HEK293 (cell line): ENCODE measurements around the gene GAMT.

Experiments
- ZBTB17 ChIP-seq: fragments of 450-650 bp; formaldehyde crosslinking; IDR thresholded peaks from 2 replicates; pipeline ENCODE4 v1.5.1; 2016; ENCODE audit warnings: missing biosample characterization, missing genetic modification characterization
- ZBTB7A ChIP-seq: fragments of 450-650 bp; formaldehyde crosslinking; IDR thresholded peaks from 2 replicates; pipeline ENCODE4 v1.5.1; 2016; ENCODE audit warnings: low read depth, missing biosample characterization, missing genetic modification characterization
- ZNF560 ChIP-seq: fragments of 450-650 bp; formaldehyde crosslinking; IDR thresholded peaks from 2 replicates; pipeline ENCODE4 v1.5.1; 2017; ENCODE audit warnings: missing biosample characterization, missing genetic modification characterization, borderline replicate concordance
- ZNF768 ChIP-seq: fragments of 450-650 bp; formaldehyde crosslinking; IDR thresholded peaks from 2 replicates; pipeline ENCODE4 v1.5.1; 2018; ENCODE audit warnings: missing biosample characterization, mild to moderate bottlenecking, missing genetic modification characterization
- ZSCAN23 ChIP-seq: fragments of 450-650 bp; formaldehyde crosslinking; IDR thresholded peaks from 2 replicates; pipeline ENCODE4 v1.5.1; 2016; ENCODE audit warnings: missing biosample characterization, missing genetic modification characterization
- TF ChIP-seq, protein P1 (sequence below): fragments of 450-650 bp; formaldehyde crosslinking; conservative IDR thresholded peaks from 2 replicates; pipeline ENCODE4 v1.5.1; 2016; ENCODE audit warnings: low read depth, missing biosample characterization, missing genetic modification characterization
- TF ChIP-seq, protein P2 (sequence below): fragments of 450-650 bp; formaldehyde crosslinking; IDR thresholded peaks from 2 replicates; pipeline ENCODE4 v1.5.1; 2016; ENCODE audit warnings: missing biosample characterization, missing genetic modification characterization
- TF ChIP-seq, protein P3 (sequence below): fragments of 450-650 bp; formaldehyde crosslinking; IDR thresholded peaks from 2 replicates; pipeline ENCODE4 v1.5.1; 2016; ENCODE audit warnings: missing biosample characterization, missing genetic modification characterization, low read depth
- TF ChIP-seq, protein P4 (sequence below): fragments of 450-650 bp; formaldehyde crosslinking; IDR thresholded peaks from 2 replicates; pipeline ENCODE4 v1.5.1; 2016; ENCODE audit warnings: missing biosample characterization, missing genetic modification characterization
- TF ChIP-seq, protein P5 (sequence below): IDR thresholded peaks from 2 replicates; pipeline ENCODE4 v1.6.1; 2011; ENCODE audit warnings: mild to moderate bottlenecking, low read depth, low read length, borderline replicate concordance
- TF ChIP-seq, protein P6 (sequence below): fragments of 450-650 bp; formaldehyde crosslinking; IDR thresholded peaks from 2 replicates; pipeline ENCODE4 v1.5.1; 2016; ENCODE audit warnings: missing biosample characterization, missing genetic modification characterization
- TF ChIP-seq, protein P7 (sequence below): fragments of 450-650 bp; formaldehyde crosslinking; IDR thresholded peaks from 2 replicates; pipeline ENCODE4 v1.5.1; 2016; ENCODE audit warnings: missing biosample characterization, missing genetic modification characterization

DNA sequence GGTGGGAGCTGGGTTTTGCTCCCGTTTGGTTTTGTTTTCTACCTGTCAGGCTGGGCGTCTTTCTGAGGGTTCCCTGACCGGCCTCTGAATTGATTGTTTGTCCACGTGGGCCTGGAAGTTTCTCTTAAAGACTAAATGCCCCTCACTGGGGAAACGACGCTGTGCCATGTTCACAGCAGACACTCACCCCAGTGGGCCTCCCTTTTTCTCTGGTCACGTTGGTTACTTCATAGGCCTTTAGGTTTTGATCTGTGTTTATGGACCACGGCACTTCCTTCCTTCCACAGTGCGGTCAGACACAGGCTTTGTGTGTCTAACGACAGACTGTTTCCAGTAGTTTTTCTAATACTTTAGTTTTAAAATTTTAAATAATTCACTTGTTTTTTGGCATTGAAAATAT is 37.7 kb downstream of the GAMT start:
- TF ChIP-seq ZBTB7A (tag by site-specific recombination) (no peak), ZNF560 (tag by site-specific recombination) (no peak), ZNF768 (no peak), ZSCAN23 (no peak), ZBTB17 (tag by site-specific recombination) (no peak)
- TF ChIP-seq, protein P1, sequence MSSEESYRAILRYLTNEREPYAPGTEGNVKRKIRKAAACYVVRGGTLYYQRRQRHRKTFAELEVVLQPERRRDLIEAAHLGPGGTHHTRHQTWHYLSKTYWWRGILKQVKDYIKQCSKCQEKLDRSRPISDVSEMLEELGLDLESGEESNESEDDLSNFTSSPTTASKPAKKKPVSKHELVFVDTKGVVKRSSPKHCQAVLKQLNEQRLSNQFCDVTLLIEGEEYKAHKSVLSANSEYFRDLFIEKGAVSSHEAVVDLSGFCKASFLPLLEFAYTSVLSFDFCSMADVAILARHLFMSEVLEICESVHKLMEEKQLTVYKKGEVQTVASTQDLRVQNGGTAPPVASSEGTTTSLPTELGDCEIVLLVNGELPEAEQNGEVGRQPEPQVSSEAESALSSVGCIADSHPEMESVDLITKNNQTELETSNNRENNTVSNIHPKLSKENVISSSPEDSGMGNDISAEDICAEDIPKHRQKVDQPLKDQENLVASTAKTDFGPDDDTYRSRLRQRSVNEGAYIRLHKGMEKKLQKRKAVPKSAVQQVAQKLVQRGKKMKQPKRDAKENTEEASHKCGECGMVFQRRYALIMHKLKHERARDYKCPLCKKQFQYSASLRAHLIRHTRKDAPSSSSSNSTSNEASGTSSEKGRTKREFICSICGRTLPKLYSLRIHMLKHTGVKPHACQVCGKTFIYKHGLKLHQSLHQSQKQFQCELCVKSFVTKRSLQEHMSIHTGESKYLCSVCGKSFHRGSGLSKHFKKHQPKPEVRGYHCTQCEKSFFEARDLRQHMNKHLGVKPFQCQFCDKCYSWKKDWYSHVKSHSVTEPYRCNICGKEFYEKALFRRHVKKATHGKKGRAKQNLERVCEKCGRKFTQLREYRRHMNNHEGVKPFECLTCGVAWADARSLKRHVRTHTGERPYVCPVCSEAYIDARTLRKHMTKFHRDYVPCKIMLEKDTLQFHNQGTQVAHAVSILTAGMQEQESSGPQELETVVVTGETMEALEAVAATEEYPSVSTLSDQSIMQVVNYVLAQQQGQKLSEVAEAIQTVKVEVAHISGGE (tag by site-specific recombination): no peak
- TF ChIP-seq, protein P2, sequence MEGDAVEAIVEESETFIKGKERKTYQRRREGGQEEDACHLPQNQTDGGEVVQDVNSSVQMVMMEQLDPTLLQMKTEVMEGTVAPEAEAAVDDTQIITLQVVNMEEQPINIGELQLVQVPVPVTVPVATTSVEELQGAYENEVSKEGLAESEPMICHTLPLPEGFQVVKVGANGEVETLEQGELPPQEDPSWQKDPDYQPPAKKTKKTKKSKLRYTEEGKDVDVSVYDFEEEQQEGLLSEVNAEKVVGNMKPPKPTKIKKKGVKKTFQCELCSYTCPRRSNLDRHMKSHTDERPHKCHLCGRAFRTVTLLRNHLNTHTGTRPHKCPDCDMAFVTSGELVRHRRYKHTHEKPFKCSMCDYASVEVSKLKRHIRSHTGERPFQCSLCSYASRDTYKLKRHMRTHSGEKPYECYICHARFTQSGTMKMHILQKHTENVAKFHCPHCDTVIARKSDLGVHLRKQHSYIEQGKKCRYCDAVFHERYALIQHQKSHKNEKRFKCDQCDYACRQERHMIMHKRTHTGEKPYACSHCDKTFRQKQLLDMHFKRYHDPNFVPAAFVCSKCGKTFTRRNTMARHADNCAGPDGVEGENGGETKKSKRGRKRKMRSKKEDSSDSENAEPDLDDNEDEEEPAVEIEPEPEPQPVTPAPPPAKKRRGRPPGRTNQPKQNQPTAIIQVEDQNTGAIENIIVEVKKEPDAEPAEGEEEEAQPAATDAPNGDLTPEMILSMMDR: no peak
- TF ChIP-seq, protein P3, sequence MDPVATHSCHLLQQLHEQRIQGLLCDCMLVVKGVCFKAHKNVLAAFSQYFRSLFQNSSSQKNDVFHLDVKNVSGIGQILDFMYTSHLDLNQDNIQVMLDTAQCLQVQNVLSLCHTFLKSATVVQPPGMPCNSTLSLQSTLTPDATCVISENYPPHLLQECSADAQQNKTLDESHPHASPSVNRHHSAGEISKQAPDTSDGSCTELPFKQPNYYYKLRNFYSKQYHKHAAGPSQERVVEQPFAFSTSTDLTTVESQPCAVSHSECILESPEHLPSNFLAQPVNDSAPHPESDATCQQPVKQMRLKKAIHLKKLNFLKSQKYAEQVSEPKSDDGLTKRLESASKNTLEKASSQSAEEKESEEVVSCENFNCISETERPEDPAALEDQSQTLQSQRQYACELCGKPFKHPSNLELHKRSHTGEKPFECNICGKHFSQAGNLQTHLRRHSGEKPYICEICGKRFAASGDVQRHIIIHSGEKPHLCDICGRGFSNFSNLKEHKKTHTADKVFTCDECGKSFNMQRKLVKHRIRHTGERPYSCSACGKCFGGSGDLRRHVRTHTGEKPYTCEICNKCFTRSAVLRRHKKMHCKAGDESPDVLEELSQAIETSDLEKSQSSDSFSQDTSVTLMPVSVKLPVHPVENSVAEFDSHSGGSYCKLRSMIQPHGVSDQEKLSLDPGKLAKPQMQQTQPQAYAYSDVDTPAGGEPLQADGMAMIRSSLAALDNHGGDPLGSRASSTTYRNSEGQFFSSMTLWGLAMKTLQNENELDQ (tag by site-specific recombination): no peak
- TF ChIP-seq, protein P4, sequence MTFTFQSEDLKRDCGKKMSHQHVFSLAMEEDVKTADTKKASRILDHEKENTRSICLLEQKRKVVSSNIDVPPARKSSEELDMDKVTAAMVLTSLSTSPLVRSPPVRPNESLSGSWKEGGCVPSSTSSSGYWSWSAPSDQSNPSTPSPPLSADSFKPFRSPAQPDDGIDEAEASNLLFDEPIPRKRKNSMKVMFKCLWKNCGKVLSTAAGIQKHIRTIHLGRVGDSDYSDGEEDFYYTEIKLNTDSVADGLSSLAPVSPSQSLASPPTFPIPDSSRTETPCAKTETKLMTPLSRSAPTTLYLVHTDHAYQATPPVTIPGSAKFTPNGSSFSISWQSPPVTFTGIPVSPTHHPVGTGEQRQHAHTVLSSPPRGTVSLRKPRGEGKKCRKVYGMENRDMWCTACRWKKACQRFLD (tag by site-specific recombination): no peak
- TF ChIP-seq, protein P5, sequence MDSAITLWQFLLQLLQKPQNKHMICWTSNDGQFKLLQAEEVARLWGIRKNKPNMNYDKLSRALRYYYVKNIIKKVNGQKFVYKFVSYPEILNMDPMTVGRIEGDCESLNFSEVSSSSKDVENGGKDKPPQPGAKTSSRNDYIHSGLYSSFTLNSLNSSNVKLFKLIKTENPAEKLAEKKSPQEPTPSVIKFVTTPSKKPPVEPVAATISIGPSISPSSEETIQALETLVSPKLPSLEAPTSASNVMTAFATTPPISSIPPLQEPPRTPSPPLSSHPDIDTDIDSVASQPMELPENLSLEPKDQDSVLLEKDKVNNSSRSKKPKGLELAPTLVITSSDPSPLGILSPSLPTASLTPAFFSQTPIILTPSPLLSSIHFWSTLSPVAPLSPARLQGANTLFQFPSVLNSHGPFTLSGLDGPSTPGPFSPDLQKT: no peak
- TF ChIP-seq, protein P6, sequence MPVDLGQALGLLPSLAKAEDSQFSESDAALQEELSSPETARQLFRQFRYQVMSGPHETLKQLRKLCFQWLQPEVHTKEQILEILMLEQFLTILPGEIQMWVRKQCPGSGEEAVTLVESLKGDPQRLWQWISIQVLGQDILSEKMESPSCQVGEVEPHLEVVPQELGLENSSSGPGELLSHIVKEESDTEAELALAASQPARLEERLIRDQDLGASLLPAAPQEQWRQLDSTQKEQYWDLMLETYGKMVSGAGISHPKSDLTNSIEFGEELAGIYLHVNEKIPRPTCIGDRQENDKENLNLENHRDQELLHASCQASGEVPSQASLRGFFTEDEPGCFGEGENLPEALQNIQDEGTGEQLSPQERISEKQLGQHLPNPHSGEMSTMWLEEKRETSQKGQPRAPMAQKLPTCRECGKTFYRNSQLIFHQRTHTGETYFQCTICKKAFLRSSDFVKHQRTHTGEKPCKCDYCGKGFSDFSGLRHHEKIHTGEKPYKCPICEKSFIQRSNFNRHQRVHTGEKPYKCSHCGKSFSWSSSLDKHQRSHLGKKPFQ (tag by site-specific recombination): no peak
- TF ChIP-seq, protein P7, sequence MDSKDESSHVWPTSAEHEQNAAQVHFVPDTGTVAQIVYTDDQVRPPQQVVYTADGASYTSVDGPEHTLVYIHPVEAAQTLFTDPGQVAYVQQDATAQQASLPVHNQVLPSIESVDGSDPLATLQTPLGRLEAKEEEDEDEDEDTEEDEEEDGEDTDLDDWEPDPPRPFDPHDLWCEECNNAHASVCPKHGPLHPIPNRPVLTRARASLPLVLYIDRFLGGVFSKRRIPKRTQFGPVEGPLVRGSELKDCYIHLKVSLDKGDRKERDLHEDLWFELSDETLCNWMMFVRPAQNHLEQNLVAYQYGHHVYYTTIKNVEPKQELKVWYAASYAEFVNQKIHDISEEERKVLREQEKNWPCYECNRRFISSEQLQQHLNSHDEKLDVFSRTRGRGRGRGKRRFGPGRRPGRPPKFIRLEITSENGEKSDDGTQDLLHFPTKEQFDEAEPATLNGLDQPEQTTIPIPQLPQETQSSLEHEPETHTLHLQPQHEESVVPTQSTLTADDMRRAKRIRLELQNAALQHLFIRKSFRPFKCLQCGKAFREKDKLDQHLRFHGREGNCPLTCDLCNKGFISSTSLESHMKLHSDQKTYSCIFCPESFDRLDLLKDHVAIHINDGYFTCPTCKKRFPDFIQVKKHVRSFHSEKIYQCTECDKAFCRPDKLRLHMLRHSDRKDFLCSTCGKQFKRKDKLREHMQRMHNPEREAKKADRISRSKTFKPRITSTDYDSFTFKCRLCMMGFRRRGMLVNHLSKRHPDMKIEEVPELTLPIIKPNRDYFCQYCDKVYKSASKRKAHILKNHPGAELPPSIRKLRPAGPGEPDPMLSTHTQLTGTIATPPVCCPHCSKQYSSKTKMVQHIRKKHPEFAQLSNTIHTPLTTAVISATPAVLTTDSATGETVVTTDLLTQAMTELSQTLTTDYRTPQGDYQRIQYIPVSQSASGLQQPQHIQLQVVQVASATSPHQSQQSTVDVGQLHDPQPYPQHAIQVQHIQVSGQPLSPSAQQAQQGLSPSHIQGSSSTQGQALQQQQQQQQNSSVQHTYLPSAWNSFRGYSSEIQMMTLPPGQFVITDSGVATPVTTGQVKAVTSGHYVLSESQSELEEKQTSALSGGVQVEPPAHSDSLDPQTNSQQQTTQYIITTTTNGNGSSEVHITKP: no peak
